PC-9 (cell line): Measurements from ENCODE around the gene SRRT. TPM values are rescaled to one million over a fixed set of nuclear protein-coding genes. Genes with fewer than 3 reads are reported as not detected.

ENCODE experiments used
- BruUV-seq: library from RNA; stranded (reverse); fragments of 400-500 nt; replicated peaks from 2 replicates; lab custom pipeline; 2021; lab: Mats Ljungman, UMichigan
- CTCF ChIA-PET: fragments of 300-600 bp; sonication (Branson Sonifier 250); formaldehyde crosslinking; loops from one replicate; lab custom pipeline; 2022; ENCODE audit warnings: antibody characterized with exemption; lab: Charles Lee
- POLR2A ChIA-PET: fragments of 300-600 bp; sonication (Branson Sonifier 250); formaldehyde crosslinking; loops from one replicate; lab custom pipeline; 2022; ENCODE audit warnings: antibody characterized with exemption; ENCODE audit not compliant: unreplicated experiment; lab: Charles Lee
- DNase-seq, 2 experiments: peaks; one replicate each; pipeline versions ENCODE4 v3.0.0 to v3.0.0-alpha.2; 2015 to 2022; ENCODE audit warnings: mixed read lengths in 1 of 2
- H2AFZ ChIP-seq: fragments of 200-600 bp; sonication (generic); 2 replicates; pipeline ENCODE4 v1.8.1; 2017; ENCODE audit warnings: antibody characterized with exemption
- H3F3A ChIP-seq: fragments of 200-600 bp; sonication (generic); 2 replicates; pipeline ENCODE4 v1.8.1; 2017; ENCODE audit warnings: antibody characterized with exemption, mild to moderate bottlenecking, low read depth; ENCODE audit not compliant: insufficient read depth
- H3K27ac ChIP-seq: fragments of 200-600 bp; sonication (generic); 2 replicates; pipeline ENCODE4 v1.6.1; 2016; ENCODE audit warnings: mixed run types
- H3K27me3 ChIP-seq: fragments of 200-600 bp; sonication (generic); 2 replicates; pipeline ENCODE4 v1.6.1; 2016; ENCODE audit warnings: low read depth, mixed run types; ENCODE audit not compliant: insufficient read depth
- H3K36me3 ChIP-seq: fragments of 200-600 bp; sonication (generic); 2 replicates; pipeline ENCODE4 v1.6.1; 2016; ENCODE audit warnings: low read depth, mixed run types
- H3K4me1 ChIP-seq: fragments of 200-600 bp; sonication (generic); replicated peaks from 2 replicates; pipeline ENCODE4 v1.6.1; 2016; ENCODE audit warnings: mixed run types; ENCODE audit not compliant: insufficient read depth
- H3K4me2 ChIP-seq: fragments of 200-600 bp; sonication (generic); 2 replicates; pipeline ENCODE4 v1.6.1; 2017; ENCODE audit warnings: mixed run types
- H3K4me3 ChIP-seq: fragments of 200-600 bp; sonication (generic); 2 replicates; pipeline ENCODE4 v1.6.1; 2016; ENCODE audit warnings: mixed run types
- H3K79me2 ChIP-seq: fragments of 200-600 bp; sonication (generic); 2 replicates; pipeline ENCODE4 v1.6.1; 2017; ENCODE audit warnings: low read depth, mixed run types
- H3K9me2 ChIP-seq: fragments of 200-600 bp; sonication (generic); 2 replicates; pipeline ENCODE4 v1.8.1; 2017; ENCODE audit warnings: mild to moderate bottlenecking; ENCODE audit not compliant: insufficient read depth
- H3K9me3 ChIP-seq: fragments of 200-600 bp; sonication (generic); 2 replicates; pipeline ENCODE4 v1.8.1; 2016; ENCODE audit warnings: low read depth; ENCODE audit not compliant: insufficient read depth
- H4K20me1 ChIP-seq: fragments of 200-600 bp; sonication (generic); 2 replicates; pipeline ENCODE4 v1.8.1; 2017; ENCODE audit not compliant: insufficient read depth
- EZH2 ChIP-seq: fragments of 200-600 bp; sonication (generic); IDR thresholded peaks from 2 replicates; pipeline ENCODE4 v1.8.0; 2017; ENCODE audit warnings: antibody characterized with exemption, low read depth
- intact Hi-C: fragments of 100-400 bp; cut with micrococcal nuclease; formaldehyde crosslinking; loops from one replicate; pipeline ENCODE4 v1.10.0; 2022; ENCODE audit not compliant: unreplicated experiment
- total RNA-seq: library from RNA; stranded (reverse); gene quantifications from 2 replicates; pipeline ENCODE4 v1.2.3, GENCODE V29; 2021
- TF ChIP-seq, protein P1 (sequence below): fragments of 200-600 bp; sonication (generic); conservative IDR thresholded peaks from 2 replicates; pipeline ENCODE4 v1.6.1; 2017; ENCODE audit warnings: mixed run types, antibody characterized with exemption, mild to moderate bottlenecking, moderate library complexity

SRRT gene
- total RNA-seq, 1 experiment from 2014 or later, result 144 TPM

GRCh38 chr7:100894860-100895700 lies 20.2 kb downstream of the SRRT start:
- DNase-seq, result peak in 1 of 2 experiments; percentile 54
- peaks cover 11% of the 10 kb centered on the region; the same call in 1 of the 2 replicates for H3K27me3 ChIP-seq
- H3K9me3 ChIP-seq, result no peaks in the 10 kb centered on the region
- no peak overlapping the region for H2AFZ ChIP-seq
- ChIA-PET CTCF (interaction anchor here (0.6 kb wide), 2 partner anchors 37 to 359 kb away, joined by 3 to 4 read pairs; no protein-coding TSS in a partner anchor), POLR2A (interaction anchor here (0.9 kb wide), 1 partner anchor 323 kb away, joined by 3 read pairs; the partner anchor contains the start of gene ZNHIT1)
- H3K79me2 ChIP-seq, result no peaks in the 10 kb centered on the region
- TF ChIP-seq, protein P1, sequence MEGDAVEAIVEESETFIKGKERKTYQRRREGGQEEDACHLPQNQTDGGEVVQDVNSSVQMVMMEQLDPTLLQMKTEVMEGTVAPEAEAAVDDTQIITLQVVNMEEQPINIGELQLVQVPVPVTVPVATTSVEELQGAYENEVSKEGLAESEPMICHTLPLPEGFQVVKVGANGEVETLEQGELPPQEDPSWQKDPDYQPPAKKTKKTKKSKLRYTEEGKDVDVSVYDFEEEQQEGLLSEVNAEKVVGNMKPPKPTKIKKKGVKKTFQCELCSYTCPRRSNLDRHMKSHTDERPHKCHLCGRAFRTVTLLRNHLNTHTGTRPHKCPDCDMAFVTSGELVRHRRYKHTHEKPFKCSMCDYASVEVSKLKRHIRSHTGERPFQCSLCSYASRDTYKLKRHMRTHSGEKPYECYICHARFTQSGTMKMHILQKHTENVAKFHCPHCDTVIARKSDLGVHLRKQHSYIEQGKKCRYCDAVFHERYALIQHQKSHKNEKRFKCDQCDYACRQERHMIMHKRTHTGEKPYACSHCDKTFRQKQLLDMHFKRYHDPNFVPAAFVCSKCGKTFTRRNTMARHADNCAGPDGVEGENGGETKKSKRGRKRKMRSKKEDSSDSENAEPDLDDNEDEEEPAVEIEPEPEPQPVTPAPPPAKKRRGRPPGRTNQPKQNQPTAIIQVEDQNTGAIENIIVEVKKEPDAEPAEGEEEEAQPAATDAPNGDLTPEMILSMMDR, result peak; percentile 95
- TF ChIP-seq EZH2, result no peak
- intact Hi-C loops, result loop anchor here (1.0 to 10.0 kb wide), 7 partner anchors 68 to 640 kb away; partner anchors contain the start of gene EPHB4
- peak overlapping the region; percentile 30; the same call in 1 of the 2 replicates for H3K4me3 ChIP-seq
- no peak overlapping the region for H3K27ac ChIP-seq
- no peaks in the 10 kb centered on the region for H3K36me3 ChIP-seq
- H3F3A ChIP-seq, result peaks cover 23% of the 10 kb centered on the region; the same call in 1 of the 2 replicates
- H4K20me1 ChIP-seq, result no peaks in the 10 kb centered on the region
- H3K4me1 ChIP-seq, result peaks cover 18% of the 10 kb centered on the region
- H3K9me2 ChIP-seq, result no peaks in the 10 kb centered on the region
- H3K4me2 ChIP-seq, result peak overlapping the region; percentile 63
- BruUV-seq, result no TSS peak

DNA sequence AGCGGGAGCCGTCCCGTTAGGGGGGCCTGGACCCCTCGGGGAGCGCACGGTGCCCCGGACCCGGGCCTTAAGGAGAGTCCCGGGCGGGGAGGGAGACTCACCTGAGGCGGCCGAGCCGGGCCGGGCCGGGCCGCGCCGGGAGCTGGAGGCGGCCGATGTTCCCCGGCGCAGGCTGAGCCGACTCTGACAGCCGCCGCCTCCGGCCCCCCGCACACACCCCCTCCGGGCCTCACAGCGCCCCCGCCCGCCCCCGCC lies 20.7 kb downstream of the SRRT start, which contains the start of gene ACHE:
ACHE (minus strand) TSS at position 188 of the 255 bp plus-strand sequence. CDS start 1,656 bp downstream, outside the sequence.
- H3K27ac ChIP-seq, result no peak within 1 kb of the TSS
- H2AFZ ChIP-seq, result no peak within 1 kb of the TSS
- peaks cover 11% of the 10 kb centered on the region; the same call in 1 of the 2 replicates for H3K27me3 ChIP-seq
- BruUV-seq, result no TSS peak
- H3K9me2 ChIP-seq, result no peaks in the 10 kb centered on the region
- DNase-seq, result no peak
- POLR2A ChIA-PET, result interaction anchor here (0.5 to 0.6 kb wide), 2 partner anchors 325 to 356 kb away, joined by 3 to 18 read pairs; no protein-coding TSS in a partner anchor
- peak within 1 kb of the TSS; percentile 63 for H3K4me2 ChIP-seq
- H3K4me1 ChIP-seq, result peaks cover 14% of the 10 kb centered on the region
- intact Hi-C loops, result loop anchor here (1.0 to 10.0 kb wide), 3 partner anchors 71 to 639 kb away; no protein-coding TSS in a partner anchor
- peaks cover 17% of the 10 kb centered on the region; the same call in 1 of the 2 replicates for H3F3A ChIP-seq
- peak within 1 kb of the TSS; percentile 30; the same call in 1 of the 2 replicates for H3K4me3 ChIP-seq
- CTCF ChIA-PET, result interaction anchor here (0.6 kb wide), 1 partner anchor 371 kb away, joined by 3 read pairs; no protein-coding TSS in a partner anchor
- no peaks in the 10 kb centered on the region for H4K20me1 ChIP-seq
- H3K9me3 ChIP-seq, result no peaks in the 10 kb centered on the region
- no peaks in the 10 kb centered on the region for H3K79me2 ChIP-seq
- no peaks in the 10 kb centered on the region for H3K36me3 ChIP-seq
- TF ChIP-seq, protein P1, result no peak
- no peak for TF ChIP-seq EZH2

GRCh38 chr7:100895956-100896731 lies 21.2 kb downstream of the SRRT start:
- peaks cover 12% of the 10 kb centered on the region; the same call in 1 of the 2 replicates for H3F3A ChIP-seq
- no peak for TF ChIP-seq EZH2
- TF ChIP-seq, protein P1, result no peak
- H3K9me2 ChIP-seq, result no peaks in the 10 kb centered on the region
- H2AFZ ChIP-seq, result no peak overlapping the region
- H3K4me3 ChIP-seq, result no peak overlapping the region
- H3K79me2 ChIP-seq, result no peaks in the 10 kb centered on the region
- H3K9me3 ChIP-seq, result no peaks in the 10 kb centered on the region
- peaks cover 11% of the 10 kb centered on the region; the same call in 1 of the 2 replicates for H3K27me3 ChIP-seq
- no peaks in the 10 kb centered on the region for H3K36me3 ChIP-seq
- no peak overlapping the region for H3K4me2 ChIP-seq
- H4K20me1 ChIP-seq, result no peaks in the 10 kb centered on the region
- intact Hi-C loops, result loop anchor here (1.0 to 10.0 kb wide), 5 partner anchors 70 to 639 kb away; no protein-coding TSS in a partner anchor
- BruUV-seq, result no TSS peak
- H3K27ac ChIP-seq, result no peak overlapping the region
- ChIA-PET POLR2A (interaction anchor here (0.5 to 0.6 kb wide), 2 partner anchors 325 to 356 kb away, joined by 3 to 18 read pairs; no protein-coding TSS in a partner anchor), CTCF (interaction anchor here (0.6 kb wide), 1 partner anchor 371 kb away, joined by 3 read pairs; no protein-coding TSS in a partner anchor)
- H3K4me1 ChIP-seq, result peaks cover 9% of the 10 kb centered on the region
- DNase-seq, result no peak
